Osteocyte (in vitro differentiated cells): ENCODE measurements around the gene ARVCF. TPM values are rescaled to one million over a fixed set of nuclear protein-coding genes. Genes with fewer than 3 reads are reported as not detected.

Experiments
- DNase-seq: peaks from one replicate; pipeline ENCODE4 v3.0.0; 2021; ENCODE audit warnings: mixed read lengths; ENCODE audit not compliant: unreplicated experiment; ENCODE audit errors: extremely low spot score
- H3K27ac Mint-ChIP-seq: one replicate; pipeline ENCODE4 v1.8.0; 2021; ENCODE audit warnings: mild to moderate bottlenecking, mixed read lengths; ENCODE audit not compliant: unreplicated experiment
- H3K27me3 Mint-ChIP-seq: one replicate; pipeline ENCODE4 v1.8.0; 2021; ENCODE audit warnings: mixed read lengths; ENCODE audit not compliant: unreplicated experiment
- H3K36me3 Mint-ChIP-seq: one replicate; pipeline ENCODE4 v1.8.0; 2021; ENCODE audit warnings: mixed read lengths; ENCODE audit not compliant: unreplicated experiment
- H3K4me1 Mint-ChIP-seq: one replicate; pipeline ENCODE4 v1.8.0; 2021; ENCODE audit warnings: mixed read lengths; ENCODE audit not compliant: unreplicated experiment
- H3K4me3 Mint-ChIP-seq: one replicate; pipeline ENCODE4 v1.8.0; 2021; ENCODE audit warnings: mild to moderate bottlenecking, moderate library complexity, mixed read lengths; ENCODE audit not compliant: unreplicated experiment
- H3K9me3 Mint-ChIP-seq: one replicate; pipeline ENCODE4 v1.8.0; 2021; ENCODE audit warnings: mixed read lengths; ENCODE audit not compliant: unreplicated experiment
- total RNA-seq: library from RNA; stranded (reverse); gene quantifications from 2 replicates; pipeline ENCODE4 v1.2.1, GENCODE V29; 2021
- TF ChIP-seq, protein P1 (sequence below): fragments of 200-600 bp; sonication (generic); IDR thresholded peaks from 2 replicates; pipeline ENCODE4 v1.5.0; 2021; ENCODE audit warnings: antibody characterized with exemption, mild to moderate bottlenecking, moderate library complexity

Gene ARVCF
- total RNA-seq, 1 donor from 2014 or later = 29.3 TPM

- Mint-ChIP-seq H3K4me3 (no peak overlapping the region), H3K27ac (no peak overlapping the region), H3K27me3 (no peaks in the 10 kb centered on the region), H3K9me3 (no peaks in the 10 kb centered on the region), H3K36me3 (no peaks in the 10 kb centered on the region), H3K4me1 (peaks cover 51% of the 10 kb centered on the region)
- no peak for DNase-seq
- TF ChIP-seq, protein P1, sequence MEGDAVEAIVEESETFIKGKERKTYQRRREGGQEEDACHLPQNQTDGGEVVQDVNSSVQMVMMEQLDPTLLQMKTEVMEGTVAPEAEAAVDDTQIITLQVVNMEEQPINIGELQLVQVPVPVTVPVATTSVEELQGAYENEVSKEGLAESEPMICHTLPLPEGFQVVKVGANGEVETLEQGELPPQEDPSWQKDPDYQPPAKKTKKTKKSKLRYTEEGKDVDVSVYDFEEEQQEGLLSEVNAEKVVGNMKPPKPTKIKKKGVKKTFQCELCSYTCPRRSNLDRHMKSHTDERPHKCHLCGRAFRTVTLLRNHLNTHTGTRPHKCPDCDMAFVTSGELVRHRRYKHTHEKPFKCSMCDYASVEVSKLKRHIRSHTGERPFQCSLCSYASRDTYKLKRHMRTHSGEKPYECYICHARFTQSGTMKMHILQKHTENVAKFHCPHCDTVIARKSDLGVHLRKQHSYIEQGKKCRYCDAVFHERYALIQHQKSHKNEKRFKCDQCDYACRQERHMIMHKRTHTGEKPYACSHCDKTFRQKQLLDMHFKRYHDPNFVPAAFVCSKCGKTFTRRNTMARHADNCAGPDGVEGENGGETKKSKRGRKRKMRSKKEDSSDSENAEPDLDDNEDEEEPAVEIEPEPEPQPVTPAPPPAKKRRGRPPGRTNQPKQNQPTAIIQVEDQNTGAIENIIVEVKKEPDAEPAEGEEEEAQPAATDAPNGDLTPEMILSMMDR = no peak
These were observed 24.1 kb downstream of the ARVCF start for GRCh38 chr22:19992481-19992911.

DNA sequence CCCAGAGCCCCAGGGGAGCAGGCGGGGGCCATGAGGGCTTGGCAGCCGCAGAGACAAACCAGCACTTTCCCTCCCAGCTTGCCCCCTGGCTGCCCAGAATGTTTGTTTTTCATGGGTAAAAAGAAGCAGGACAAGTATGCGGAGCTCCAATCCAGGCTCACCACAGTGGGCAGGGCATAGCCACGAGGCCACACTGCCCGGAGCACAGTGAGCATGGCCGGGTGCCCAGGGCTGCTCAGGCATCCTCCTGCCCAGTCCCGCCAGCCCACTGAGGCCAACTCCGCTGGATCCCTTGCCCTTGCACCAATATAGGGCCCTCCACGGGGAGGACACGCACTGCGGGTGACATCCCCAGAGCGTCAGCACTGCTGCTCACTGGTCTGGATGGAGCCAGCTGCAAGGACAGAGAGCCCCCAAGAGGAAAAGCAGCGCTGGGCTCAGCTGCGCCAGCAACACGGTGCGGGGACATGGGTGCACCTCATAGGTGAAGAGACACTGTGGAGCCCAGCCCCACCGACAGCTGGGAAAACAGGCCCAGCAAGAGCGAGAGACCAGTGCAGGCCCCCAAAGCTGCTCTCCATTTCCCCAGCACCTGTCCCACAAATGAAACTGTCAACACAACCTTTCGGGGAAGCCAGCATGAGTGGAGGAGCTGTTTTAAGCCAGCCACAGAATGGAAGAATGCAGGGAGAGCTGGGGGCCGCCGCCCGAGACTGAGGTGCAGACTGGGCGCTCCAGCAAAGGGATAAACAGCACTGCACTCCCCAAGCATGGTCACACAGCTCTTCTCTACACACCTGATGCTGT is 24.8 kb downstream of the ARVCF start:
- TF ChIP-seq, protein P1 = peak; percentile 8
- DNase-seq = no peak
- no peaks in the 10 kb centered on the region for H3K36me3 Mint-ChIP-seq
- H3K4me3 Mint-ChIP-seq = no peak overlapping the region
- no peaks in the 10 kb centered on the region for H3K27me3 Mint-ChIP-seq
- peaks cover 47% of the 10 kb centered on the region for H3K4me1 Mint-ChIP-seq
- H3K27ac Mint-ChIP-seq = no peak overlapping the region
- H3K9me3 Mint-ChIP-seq = no peaks in the 10 kb centered on the region

GRCh38 chr22:19991395-19991644 is 25.3 kb downstream of the ARVCF start:
- peaks cover 43% of the 10 kb centered on the region for H3K4me1 Mint-ChIP-seq
- H3K9me3 Mint-ChIP-seq = no peaks in the 10 kb centered on the region
- no peaks in the 10 kb centered on the region for H3K27me3 Mint-ChIP-seq
- H3K4me3 Mint-ChIP-seq = no peak overlapping the region
- peak overlapping the region; percentile 34 for H3K27ac Mint-ChIP-seq
- DNase-seq = no peak
- TF ChIP-seq, protein P1 = no peak
- H3K36me3 Mint-ChIP-seq = no peaks in the 10 kb centered on the region

DNA sequence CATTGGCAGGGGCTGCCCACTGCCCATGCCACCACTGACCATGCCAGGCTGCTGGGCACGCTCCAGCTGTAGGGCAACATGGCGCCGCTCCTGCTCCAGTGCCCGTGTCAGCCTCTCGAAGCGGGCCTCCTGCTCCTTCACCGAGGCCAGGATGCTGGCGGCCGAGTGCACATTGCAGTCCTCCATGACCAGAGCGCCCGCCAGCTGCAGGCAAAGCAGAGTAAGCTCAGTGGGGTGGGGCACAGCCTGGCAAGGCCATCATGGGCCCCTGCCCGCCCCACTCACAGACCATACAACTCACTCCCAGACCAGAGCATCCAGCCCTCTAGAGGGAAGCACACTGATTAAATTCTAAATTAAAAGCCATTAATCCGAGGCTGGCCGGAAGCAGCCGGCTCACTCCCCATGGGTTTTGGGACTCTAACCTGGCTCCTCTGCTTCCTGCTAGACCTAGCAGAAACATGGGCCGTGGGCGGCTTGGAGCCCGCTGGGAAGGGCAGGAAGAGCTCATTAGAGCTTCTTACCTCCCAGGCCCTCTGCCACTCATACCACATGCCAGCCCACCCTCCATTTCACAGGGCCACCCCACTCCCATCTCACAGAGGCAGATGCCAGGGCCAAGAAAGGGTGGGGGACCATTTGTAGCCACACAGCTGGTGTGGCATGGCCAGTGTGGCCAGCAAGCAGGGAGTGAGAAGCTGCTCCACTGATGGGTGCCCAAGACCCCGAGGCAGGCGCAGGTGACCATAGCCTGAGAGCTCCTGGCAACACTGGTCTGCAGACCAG is 25.8 kb downstream of the ARVCF start:
- no peak for DNase-seq
- TF ChIP-seq, protein P1 = no peak
- H3K9me3 Mint-ChIP-seq = no peaks in the 10 kb centered on the region
- H3K27me3 Mint-ChIP-seq = no peaks in the 10 kb centered on the region
- peaks cover 42% of the 10 kb centered on the region for H3K4me1 Mint-ChIP-seq
- H3K36me3 Mint-ChIP-seq = no peaks in the 10 kb centered on the region
- no peak overlapping the region for H3K4me3 Mint-ChIP-seq
- peak overlapping the region; percentile 34 for H3K27ac Mint-ChIP-seq

- Mint-ChIP-seq H3K36me3 (no peaks in the 10 kb centered on the region), H3K27ac (no peak overlapping the region), H3K4me1 (peaks cover 41% of the 10 kb centered on the region), H3K4me3 (no peak overlapping the region), H3K27me3 (no peaks in the 10 kb centered on the region), H3K9me3 (no peaks in the 10 kb centered on the region)
- no peak for DNase-seq
- TF ChIP-seq, protein P1 = no peak
These were observed 26.4 kb downstream of the ARVCF start for GRCh38 chr22:19990188-19990587.
